OCI-M2 (cell line): ENCODE measurements around the gene LONRF2.

ENCODE experiments used
- DNase-seq: peaks from one replicate; lab custom pipeline; 2025; ENCODE audit not compliant: unreplicated experiment; lab: John Stamatoyannopoulos, UW

The LONRF2 gene

GRCh38 chr2:100301881-100302584 is 20.3 kb downstream of the LONRF2 start:
- DNase-seq: no peak

GRCh38 chr2:100299548-100299947 is 22.8 kb downstream of the LONRF2 start:
- DNase-seq: no peak

- DNase-seq: no peak
Observed at GRCh38 chr2:100297511-100297910, 24.8 kb downstream of the LONRF2 start.

- no peak for DNase-seq
Observed at GRCh38 chr2:100294162-100294497, 28.2 kb downstream of the LONRF2 start.

GRCh38 chr2:100293341-100294161 is 28.8 kb downstream of the LONRF2 start:
- no peak for DNase-seq

- DNase-seq: no peak
Observed at GRCh38 chr2:100292022-100292580, 30.2 kb downstream of the LONRF2 start.

GRCh38 chr2:100291152-100291970 is 30.9 kb downstream of the LONRF2 start:
- DNase-seq: peak; percentile 24

- DNase-seq: no peak
Observed at GRCh38 chr2:100290718-100291151, 31.6 kb downstream of the LONRF2 start.

GRCh38 chr2:100289020-100289419 is 33.3 kb downstream of the LONRF2 start:
- no peak for DNase-seq

- DNase-seq: no peak
Observed at GRCh38 chr2:100286318-100286717, 36.0 kb downstream of the LONRF2 start.

- DNase-seq: no peak
Observed at GRCh38 chr2:100285691-100286090, 36.6 kb downstream of the LONRF2 start.

GRCh38 chr2:100285011-100285410 is 37.3 kb downstream of the LONRF2 start:
- DNase-seq: no peak

GRCh38 chr2:100283724-100284501 is 38.4 kb downstream of the LONRF2 start:
- DNase-seq: no peak

- DNase-seq: no peak
Observed at GRCh38 chr2:100281521-100282438, 40.5 kb downstream of the LONRF2 start.

- DNase-seq: no peak
Observed at GRCh38 chr2:100279586-100280534, 42.4 kb downstream of the LONRF2 start.

- no peak for DNase-seq
Observed at GRCh38 chr2:100278986-100279385, 43.3 kb downstream of the LONRF2 start.

- DNase-seq: no peak
Observed at GRCh38 chr2:100278501-100278900, 43.8 kb downstream of the LONRF2 start.

- DNase-seq: no peak
Observed at GRCh38 chr2:100277540-100278207, 44.6 kb downstream of the LONRF2 start.
